Hepatocyte (in vitro differentiated cells): ENCODE measurements around the gene SLC52A1.

Experiments used
- EZH2 ChIP-seq: fragments of 200-600 bp; sonication (generic); IDR thresholded peaks from 2 replicates; pipeline ENCODE4 v1.6.1; 2016; ENCODE audit warnings: antibody characterized with exemption, mild to moderate bottlenecking, borderline replicate concordance
- TF ChIP-seq, protein P1 (sequence below): fragments of 200-600 bp; sonication (generic); IDR thresholded peaks from 2 replicates; pipeline ENCODE4 v1.5.1; 2016; ENCODE audit warnings: antibody characterized with exemption, mild to moderate bottlenecking; ENCODE audit not compliant: poor library complexity

DNA sequence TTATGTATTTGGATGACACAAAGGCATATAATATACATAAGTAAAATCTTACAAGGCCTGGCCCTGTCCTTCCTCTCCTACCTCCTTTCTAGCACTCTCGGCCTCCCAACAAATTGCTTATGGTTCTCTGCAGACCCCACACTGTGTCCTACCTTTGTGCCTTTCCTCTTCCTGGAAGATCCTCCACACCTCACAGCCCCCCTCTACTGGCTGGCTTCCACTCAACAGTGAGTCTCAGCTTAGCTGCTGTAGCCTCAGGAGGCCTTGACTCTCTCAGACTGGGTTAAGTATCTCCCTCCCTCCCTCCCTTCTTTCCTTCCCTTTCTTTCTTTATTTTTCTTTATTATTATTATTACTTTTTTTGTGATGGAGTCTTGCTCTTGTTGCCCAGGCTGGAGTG is 8.3 kb upstream of the SLC52A1 start:
- TF ChIP-seq, protein P1, sequence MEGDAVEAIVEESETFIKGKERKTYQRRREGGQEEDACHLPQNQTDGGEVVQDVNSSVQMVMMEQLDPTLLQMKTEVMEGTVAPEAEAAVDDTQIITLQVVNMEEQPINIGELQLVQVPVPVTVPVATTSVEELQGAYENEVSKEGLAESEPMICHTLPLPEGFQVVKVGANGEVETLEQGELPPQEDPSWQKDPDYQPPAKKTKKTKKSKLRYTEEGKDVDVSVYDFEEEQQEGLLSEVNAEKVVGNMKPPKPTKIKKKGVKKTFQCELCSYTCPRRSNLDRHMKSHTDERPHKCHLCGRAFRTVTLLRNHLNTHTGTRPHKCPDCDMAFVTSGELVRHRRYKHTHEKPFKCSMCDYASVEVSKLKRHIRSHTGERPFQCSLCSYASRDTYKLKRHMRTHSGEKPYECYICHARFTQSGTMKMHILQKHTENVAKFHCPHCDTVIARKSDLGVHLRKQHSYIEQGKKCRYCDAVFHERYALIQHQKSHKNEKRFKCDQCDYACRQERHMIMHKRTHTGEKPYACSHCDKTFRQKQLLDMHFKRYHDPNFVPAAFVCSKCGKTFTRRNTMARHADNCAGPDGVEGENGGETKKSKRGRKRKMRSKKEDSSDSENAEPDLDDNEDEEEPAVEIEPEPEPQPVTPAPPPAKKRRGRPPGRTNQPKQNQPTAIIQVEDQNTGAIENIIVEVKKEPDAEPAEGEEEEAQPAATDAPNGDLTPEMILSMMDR: no peak
- TF ChIP-seq EZH2: no peak
